ENCODE data around the gene COL28A1.

Gene COL28A1

DNA sequence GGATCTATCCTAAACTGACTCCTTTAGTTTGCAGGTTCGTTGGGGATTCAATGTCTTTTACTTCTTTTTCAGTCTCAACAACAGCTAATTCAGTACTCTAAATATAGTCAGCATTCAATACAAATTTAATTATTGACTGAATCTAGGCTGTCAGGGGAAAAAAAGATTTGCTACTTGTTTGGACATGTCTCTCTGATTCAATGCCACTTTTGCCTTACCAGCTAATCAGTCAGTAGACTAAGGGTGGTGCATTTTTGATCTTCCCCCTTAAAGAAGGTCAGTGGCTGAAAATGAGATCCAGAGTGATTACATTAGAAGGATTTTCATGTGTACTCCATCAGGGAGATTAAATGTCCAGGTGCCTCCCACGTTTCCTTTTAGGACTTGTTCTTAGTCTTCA lies 208.2 kb downstream of the COL28A1 start:
- no peaks in the 10 kb centered on the region for H3F3A ChIP-seq (ENCODE audit: control insufficient read depth, insufficient read depth)
- no peak overlapping the region for H3K27ac ChIP-seq (ENCODE audit: low read depth, low read length)
- H3K4me1 ChIP-seq (ENCODE audit: control insufficient read depth, low read length), result no peaks in the 10 kb centered on the region
- peaks cover 11% of the 10 kb centered on the region; the same call in 1 of the 2 replicates for H3K27me3 ChIP-seq (ENCODE audit: control insufficient read depth, low read length)
- H3K36me3 ChIP-seq (ENCODE audit: control insufficient read depth, low read length), result no peaks in the 10 kb centered on the region
- H3K4me3 ChIP-seq (ENCODE audit: low read length), result no peak overlapping the region
- H3K4me2 ChIP-seq (ENCODE audit: low read length), result no peak overlapping the region
- H3K9me2 ChIP-seq (replicated peaks; ENCODE audit: control insufficient read depth, low read length), result no peaks in the 10 kb centered on the region
- no peak for TF ChIP-seq EZH2phosphoT487 (IDR thresholded peaks at IDR 0.05; ENCODE audit: borderline replicate concordance, low read length)
- TF ChIP-seq, protein P1, sequence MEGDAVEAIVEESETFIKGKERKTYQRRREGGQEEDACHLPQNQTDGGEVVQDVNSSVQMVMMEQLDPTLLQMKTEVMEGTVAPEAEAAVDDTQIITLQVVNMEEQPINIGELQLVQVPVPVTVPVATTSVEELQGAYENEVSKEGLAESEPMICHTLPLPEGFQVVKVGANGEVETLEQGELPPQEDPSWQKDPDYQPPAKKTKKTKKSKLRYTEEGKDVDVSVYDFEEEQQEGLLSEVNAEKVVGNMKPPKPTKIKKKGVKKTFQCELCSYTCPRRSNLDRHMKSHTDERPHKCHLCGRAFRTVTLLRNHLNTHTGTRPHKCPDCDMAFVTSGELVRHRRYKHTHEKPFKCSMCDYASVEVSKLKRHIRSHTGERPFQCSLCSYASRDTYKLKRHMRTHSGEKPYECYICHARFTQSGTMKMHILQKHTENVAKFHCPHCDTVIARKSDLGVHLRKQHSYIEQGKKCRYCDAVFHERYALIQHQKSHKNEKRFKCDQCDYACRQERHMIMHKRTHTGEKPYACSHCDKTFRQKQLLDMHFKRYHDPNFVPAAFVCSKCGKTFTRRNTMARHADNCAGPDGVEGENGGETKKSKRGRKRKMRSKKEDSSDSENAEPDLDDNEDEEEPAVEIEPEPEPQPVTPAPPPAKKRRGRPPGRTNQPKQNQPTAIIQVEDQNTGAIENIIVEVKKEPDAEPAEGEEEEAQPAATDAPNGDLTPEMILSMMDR (IDR thresholded peaks at IDR 0.05; ENCODE audit: low read depth, low read length, poor library complexity, severe bottlenecking), result no peak
- H3K79me2 ChIP-seq (ENCODE audit: control insufficient read depth, low read length), result no peaks in the 10 kb centered on the region
- H4K20me1 ChIP-seq (ENCODE audit: control insufficient read depth, insufficient read depth, low read depth, low read length), result no peaks in the 10 kb centered on the region
- no peaks in the 10 kb centered on the region for H3K9me3 ChIP-seq (ENCODE audit: control insufficient read depth, insufficient read depth, low read length)

DNA sequence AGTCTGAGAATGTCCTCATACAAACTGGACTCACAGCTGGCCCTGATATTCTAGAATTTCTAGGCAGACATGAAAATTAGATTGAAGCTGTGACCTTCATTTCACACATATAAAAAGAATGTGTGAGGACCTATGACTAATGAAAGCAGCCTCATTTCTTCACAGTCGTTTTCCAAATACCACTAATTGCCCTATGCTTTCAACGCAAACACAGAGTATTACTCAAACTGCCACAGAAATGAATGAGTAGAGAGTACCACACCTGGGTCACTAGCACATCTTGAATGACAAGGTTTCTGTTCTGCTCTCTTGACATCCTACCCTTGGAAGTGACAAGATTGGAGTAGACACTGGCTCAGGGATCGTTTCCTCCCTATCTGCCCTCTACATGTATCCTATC lies 211.0 kb downstream of the COL28A1 start:
- H3K9me2 ChIP-seq (replicated peaks; ENCODE audit: control insufficient read depth, low read length), result no peaks in the 10 kb centered on the region

DNA sequence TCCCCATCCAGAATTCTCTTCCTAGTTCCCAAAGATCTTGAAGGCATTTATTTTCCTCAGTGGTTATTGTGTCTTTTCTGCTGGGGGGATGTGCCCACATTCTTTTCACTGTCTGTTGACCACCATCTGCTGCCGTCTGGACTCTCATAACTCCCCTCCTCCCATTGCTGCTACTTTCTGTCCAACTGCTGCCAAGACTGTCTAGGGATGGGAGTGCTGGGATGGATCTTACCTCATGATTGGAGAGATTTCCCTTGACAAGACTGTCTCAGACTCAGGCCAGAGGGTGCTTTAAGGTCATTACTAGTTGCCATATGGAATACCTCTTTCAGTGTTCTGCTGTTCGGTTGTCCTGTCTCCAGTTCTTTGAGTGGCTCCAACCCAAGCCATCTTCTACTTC lies 211.8 kb downstream of the COL28A1 start:
- H3K4me2 ChIP-seq (ENCODE audit: low read length), result no peak overlapping the region
- no peak overlapping the region for H3K27ac ChIP-seq (ENCODE audit: low read depth, low read length)
- H4K20me1 ChIP-seq (ENCODE audit: control insufficient read depth, insufficient read depth, low read depth, low read length), result no peaks in the 10 kb centered on the region
- no peaks in the 10 kb centered on the region for H3F3A ChIP-seq (ENCODE audit: control insufficient read depth, insufficient read depth)
- no peaks in the 10 kb centered on the region for H3K9me2 ChIP-seq (replicated peaks; ENCODE audit: control insufficient read depth, low read length)
- H3K36me3 ChIP-seq (ENCODE audit: control insufficient read depth, low read length), result no peaks in the 10 kb centered on the region
- TF ChIP-seq EZH2phosphoT487 (IDR thresholded peaks at IDR 0.05; ENCODE audit: borderline replicate concordance, low read length), result no peak
- TF ChIP-seq, protein P1 (IDR thresholded peaks at IDR 0.05; ENCODE audit: low read depth, low read length, poor library complexity, severe bottlenecking), result no peak
- 0 out of 2 replicates have a peak, but pooled peaks cover 6% of the 10 kb centered on the region for H3K27me3 ChIP-seq (ENCODE audit: control insufficient read depth, low read length)
- no peaks in the 10 kb centered on the region for H3K9me3 ChIP-seq (ENCODE audit: control insufficient read depth, insufficient read depth, low read length)
- no peaks in the 10 kb centered on the region; the same call in 1 of the 2 replicates for H3K4me1 ChIP-seq (ENCODE audit: control insufficient read depth, low read length)
- no peaks in the 10 kb centered on the region for H3K79me2 ChIP-seq (ENCODE audit: control insufficient read depth, low read length)
- H3K4me3 ChIP-seq (ENCODE audit: low read length), result no peak overlapping the region

More for the DNA sequence above, 211.0 kb downstream of the COL28A1 start:
- H3K4me2 ChIP-seq (ENCODE audit: low read length), result no peak overlapping the region
- H3K27me3 ChIP-seq (ENCODE audit: control insufficient read depth, low read length), result 0 out of 2 replicates have a peak, but pooled peaks cover 6% of the 10 kb centered on the region
- H3K4me3 ChIP-seq (ENCODE audit: low read length), result no peak overlapping the region
- no peaks in the 10 kb centered on the region for H3F3A ChIP-seq (ENCODE audit: control insufficient read depth, insufficient read depth)
- no peaks in the 10 kb centered on the region for H3K79me2 ChIP-seq (ENCODE audit: control insufficient read depth, low read length)
- no peak for TF ChIP-seq EZH2phosphoT487 (IDR thresholded peaks at IDR 0.05; ENCODE audit: borderline replicate concordance, low read length)
- TF ChIP-seq, protein P1 (IDR thresholded peaks at IDR 0.05; ENCODE audit: low read depth, low read length, poor library complexity, severe bottlenecking), result no peak
- no peak overlapping the region for H3K27ac ChIP-seq (ENCODE audit: low read depth, low read length)
- no peaks in the 10 kb centered on the region; the same call in 1 of the 2 replicates for H3K4me1 ChIP-seq (ENCODE audit: control insufficient read depth, low read length)
- no peaks in the 10 kb centered on the region for H4K20me1 ChIP-seq (ENCODE audit: control insufficient read depth, insufficient read depth, low read depth, low read length)
- no peaks in the 10 kb centered on the region for H3K9me3 ChIP-seq (ENCODE audit: control insufficient read depth, insufficient read depth, low read length)
- no peaks in the 10 kb centered on the region for H3K36me3 ChIP-seq (ENCODE audit: control insufficient read depth, low read length)

All from DOHH2 (cell line).